GM18870 (cell line): ENCODE measurements around the gene GADD45GIP1.

Experiments
- ATAC-seq: cut with Tn5 transposase; IDR thresholded peaks from one replicate; pipeline ENCODE4 v1.9.1; 2021; ENCODE audit warnings: moderate library complexity; ENCODE audit not compliant: unreplicated experiment

The GADD45GIP1 gene

DNA sequence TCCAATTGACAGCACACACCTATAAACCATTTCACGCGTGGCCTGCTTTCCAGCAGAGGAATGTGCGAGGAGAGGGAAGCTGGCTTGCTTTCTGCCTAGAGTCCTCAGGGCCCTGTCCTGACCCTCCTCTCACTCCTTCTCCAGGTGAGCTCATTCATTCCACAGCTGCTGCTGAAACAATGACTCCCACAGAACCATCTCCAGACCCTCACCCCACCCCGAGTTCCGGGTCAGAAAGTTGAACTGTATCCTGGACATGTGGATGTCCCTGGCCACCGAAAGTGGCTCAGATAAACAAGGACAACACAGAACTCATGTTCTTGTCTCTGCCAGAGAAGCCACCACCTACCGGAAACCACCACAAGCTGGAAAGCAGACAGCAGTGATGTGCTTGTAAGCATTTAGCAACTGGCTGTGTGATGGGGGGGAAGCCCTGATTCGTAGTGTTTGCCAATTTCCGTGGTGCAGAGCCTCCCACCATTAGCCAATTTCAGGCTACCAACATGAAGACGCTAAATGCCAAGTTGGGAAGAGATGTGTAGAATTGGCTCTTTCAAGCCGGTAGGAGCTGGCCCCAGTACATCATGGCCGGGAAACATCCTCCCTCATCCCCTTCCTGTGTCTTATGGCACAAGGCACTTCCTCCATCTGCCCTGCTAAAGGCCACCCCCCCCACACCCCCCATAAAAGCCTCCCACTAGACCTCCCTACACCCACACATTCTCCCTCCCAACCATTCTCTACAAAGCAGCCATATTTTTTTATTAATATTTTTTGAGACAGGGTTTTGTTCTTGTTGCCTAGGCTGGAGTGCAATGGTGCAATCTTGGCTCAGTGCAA, 43.0 kb downstream of the GADD45GIP1 start:
- no peak for ATAC-seq

- ATAC-seq, result no peak
Observed at GRCh38 chr19:12913011-12913561, 43.9 kb downstream of the GADD45GIP1 start.

DNA sequence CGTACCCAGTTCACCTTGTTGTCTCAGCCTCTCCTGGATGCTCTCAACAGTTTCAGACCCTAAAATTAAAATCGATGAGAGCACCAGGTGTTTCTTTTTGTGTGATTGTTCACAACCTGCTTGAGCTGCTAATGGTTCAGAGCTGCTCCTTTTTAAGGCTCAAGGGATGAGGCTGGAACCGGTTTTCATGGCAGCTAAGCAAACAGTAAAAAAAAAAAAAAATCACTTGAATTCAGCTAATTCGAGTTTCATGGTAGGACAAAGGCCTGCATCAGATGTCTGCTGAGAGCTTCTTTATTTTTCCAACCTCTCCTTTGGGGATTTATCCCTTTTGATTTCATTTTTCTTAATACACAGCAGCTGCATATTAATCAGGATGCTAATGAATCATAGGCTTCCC, 44.5 kb downstream of the GADD45GIP1 start:
- ATAC-seq, result no peak

DNA sequence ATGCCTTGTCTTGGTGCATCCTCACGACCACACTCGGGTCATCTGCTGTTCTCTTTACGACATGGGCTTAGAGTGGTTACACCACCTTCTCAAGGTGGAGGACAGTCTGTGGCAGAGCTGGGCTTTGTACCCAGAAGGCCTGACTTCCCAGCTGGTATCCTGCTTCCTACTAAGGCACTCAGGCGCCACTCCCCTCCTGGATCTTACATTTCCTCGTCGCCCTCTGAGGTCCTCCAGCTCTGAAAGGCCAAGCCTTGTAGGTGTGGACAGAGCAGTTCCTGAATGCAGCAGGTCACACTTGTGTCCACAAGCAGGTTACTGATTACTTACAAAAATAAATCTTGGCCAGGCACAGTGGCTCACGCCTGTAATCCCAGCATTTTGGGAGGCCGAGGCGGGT, 49.9 kb downstream of the GADD45GIP1 start:
- ATAC-seq, result no peak
